ENCODE results near the gene PLCH2.

The PLCH2 gene, protein sequence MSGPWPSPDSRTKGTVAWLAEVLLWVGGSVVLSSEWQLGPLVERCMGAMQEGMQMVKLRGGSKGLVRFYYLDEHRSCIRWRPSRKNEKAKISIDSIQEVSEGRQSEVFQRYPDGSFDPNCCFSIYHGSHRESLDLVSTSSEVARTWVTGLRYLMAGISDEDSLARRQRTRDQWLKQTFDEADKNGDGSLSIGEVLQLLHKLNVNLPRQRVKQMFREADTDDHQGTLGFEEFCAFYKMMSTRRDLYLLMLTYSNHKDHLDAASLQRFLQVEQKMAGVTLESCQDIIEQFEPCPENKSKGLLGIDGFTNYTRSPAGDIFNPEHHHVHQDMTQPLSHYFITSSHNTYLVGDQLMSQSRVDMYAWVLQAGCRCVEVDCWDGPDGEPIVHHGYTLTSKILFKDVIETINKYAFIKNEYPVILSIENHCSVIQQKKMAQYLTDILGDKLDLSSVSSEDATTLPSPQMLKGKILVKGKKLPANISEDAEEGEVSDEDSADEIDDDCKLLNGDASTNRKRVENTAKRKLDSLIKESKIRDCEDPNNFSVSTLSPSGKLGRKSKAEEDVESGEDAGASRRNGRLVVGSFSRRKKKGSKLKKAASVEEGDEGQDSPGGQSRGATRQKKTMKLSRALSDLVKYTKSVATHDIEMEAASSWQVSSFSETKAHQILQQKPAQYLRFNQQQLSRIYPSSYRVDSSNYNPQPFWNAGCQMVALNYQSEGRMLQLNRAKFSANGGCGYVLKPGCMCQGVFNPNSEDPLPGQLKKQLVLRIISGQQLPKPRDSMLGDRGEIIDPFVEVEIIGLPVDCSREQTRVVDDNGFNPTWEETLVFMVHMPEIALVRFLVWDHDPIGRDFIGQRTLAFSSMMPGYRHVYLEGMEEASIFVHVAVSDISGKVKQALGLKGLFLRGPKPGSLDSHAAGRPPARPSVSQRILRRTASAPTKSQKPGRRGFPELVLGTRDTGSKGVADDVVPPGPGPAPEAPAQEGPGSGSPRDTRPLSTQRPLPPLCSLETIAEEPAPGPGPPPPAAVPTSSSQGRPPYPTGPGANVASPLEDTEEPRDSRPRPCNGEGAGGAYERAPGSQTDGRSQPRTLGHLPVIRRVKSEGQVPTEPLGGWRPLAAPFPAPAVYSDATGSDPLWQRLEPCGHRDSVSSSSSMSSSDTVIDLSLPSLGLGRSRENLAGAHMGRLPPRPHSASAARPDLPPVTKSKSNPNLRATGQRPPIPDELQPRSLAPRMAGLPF (N-terminal part only)

DNA sequence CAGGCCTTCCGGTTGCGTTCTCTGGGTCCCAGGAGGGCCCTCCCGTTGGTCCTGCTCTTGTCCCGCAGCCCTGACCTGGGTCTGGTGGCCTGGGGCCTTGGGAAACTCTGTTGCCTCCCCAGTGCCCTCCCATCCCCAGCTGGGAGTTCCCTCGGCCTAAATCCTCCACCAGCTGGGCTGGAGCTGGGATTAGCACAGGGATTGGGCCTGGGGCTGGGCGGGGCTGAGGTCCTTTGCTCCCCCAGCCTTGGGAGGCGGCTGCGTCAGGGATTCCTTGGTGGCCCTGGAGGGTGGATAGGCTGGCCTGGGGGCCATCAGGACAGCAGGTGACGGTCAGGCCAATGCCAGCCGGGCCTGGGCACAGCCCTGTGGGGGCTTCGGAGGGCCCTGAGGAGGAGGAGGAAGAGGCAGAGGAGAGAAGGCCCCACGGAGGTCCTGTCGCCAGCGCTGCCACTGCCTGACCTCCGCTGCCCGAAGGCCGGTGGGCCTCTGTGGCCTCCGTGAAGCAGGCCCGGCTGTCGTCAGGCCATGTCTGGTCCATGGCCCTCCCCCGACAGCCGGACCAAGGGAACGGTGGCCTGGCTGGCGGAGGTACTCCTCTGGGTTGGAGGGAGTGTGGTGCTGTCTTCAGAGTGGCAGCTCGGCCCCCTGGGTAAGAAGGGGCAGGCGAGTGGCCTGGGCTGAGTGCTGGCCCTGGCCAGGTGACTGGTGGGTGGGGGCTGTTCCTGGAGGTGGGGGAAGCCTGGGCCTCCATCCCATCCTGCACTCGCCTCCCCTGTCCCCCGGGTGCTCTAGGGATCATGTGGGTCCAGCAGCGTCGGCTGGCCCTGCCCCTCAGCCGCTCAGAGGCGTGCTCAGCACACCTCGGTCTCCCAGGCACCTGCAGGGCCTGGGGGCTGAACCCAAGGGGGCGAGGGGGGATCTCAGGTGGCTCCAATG is at the start of gene PLCH2:
PLCH2 (plus strand) TSS at position 229 of the 939 bp plus-strand sequence; CDS start at position 529, 300 bp downstream.
- Histone ChIP-seq H3K36me3 (ENCODE audit: control insufficient read depth, low read length) (no peaks in the 10 kb centered on the region), H3K4me1 (ENCODE audit: control insufficient read depth, low read length) (peaks cover under 1% of the 10 kb centered on the region; the same call in 1 of the 2 replicates), H3F3A (ENCODE audit: control insufficient read depth, insufficient read depth) (no peaks in the 10 kb centered on the region), H3K27me3 (ENCODE audit: control insufficient read depth, low read length) (no peaks in the 10 kb centered on the region), H3K9me2 (replicated peaks; ENCODE audit: control insufficient read depth, low read length) (no peaks in the 10 kb centered on the region), H3K27ac (ENCODE audit: low read depth, low read length) (no peak within 1 kb of the TSS), H3K4me2 (ENCODE audit: low read length) (no peak within 1 kb of the TSS), H4K20me1 (ENCODE audit: control insufficient read depth, insufficient read depth, low read depth, low read length) (no peaks in the 10 kb centered on the region; the same call in 1 of the 2 replicates), H3K4me3 (ENCODE audit: low read length) (no peak within 1 kb of the TSS), H3K9me3 (ENCODE audit: control insufficient read depth, insufficient read depth, low read length) (no peaks in the 10 kb centered on the region), H3K79me2 (ENCODE audit: control insufficient read depth, low read length) (no peaks in the 10 kb centered on the region)
- TF ChIP-seq EZH2phosphoT487 (IDR thresholded peaks at IDR 0.05; ENCODE audit: borderline replicate concordance, low read length) = no peak
- TF ChIP-seq, protein P1, sequence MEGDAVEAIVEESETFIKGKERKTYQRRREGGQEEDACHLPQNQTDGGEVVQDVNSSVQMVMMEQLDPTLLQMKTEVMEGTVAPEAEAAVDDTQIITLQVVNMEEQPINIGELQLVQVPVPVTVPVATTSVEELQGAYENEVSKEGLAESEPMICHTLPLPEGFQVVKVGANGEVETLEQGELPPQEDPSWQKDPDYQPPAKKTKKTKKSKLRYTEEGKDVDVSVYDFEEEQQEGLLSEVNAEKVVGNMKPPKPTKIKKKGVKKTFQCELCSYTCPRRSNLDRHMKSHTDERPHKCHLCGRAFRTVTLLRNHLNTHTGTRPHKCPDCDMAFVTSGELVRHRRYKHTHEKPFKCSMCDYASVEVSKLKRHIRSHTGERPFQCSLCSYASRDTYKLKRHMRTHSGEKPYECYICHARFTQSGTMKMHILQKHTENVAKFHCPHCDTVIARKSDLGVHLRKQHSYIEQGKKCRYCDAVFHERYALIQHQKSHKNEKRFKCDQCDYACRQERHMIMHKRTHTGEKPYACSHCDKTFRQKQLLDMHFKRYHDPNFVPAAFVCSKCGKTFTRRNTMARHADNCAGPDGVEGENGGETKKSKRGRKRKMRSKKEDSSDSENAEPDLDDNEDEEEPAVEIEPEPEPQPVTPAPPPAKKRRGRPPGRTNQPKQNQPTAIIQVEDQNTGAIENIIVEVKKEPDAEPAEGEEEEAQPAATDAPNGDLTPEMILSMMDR (IDR thresholded peaks at IDR 0.05; ENCODE audit: low read depth, low read length, poor library complexity, severe bottlenecking) = no peak

DNA sequence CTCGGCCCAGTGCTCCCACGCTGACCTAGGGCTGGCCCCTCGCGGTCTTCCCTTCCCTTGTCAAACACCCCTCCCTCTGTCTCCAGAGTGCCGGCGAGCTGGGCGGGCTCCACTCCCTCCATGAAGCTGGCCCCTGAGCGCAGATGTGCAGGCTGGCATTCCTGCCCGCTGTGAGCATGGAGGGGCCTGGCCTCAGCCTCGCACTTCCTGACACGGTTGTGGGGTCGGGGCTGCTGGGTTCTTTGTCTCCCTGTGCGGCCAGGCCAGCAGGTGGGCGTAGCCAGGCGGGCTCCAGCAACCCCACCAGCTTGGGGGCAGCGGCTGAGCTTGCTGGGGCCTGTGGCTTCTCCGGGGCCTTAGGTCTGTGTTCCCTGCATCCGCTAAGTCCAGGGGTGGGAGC is 49.5 kb upstream of the PLCH2 start:
- no peaks in the 10 kb centered on the region for H3K9me2 ChIP-seq (replicated peaks; ENCODE audit: control insufficient read depth, low read length)
- H3K27me3 ChIP-seq (ENCODE audit: control insufficient read depth, low read length) = no peaks in the 10 kb centered on the region
- TF ChIP-seq, protein P1 (IDR thresholded peaks at IDR 0.05; ENCODE audit: low read depth, low read length, poor library complexity, severe bottlenecking) = no peak
- no peak for TF ChIP-seq EZH2phosphoT487 (IDR thresholded peaks at IDR 0.05; ENCODE audit: borderline replicate concordance, low read length)
- H3F3A ChIP-seq (ENCODE audit: control insufficient read depth, insufficient read depth) = no peaks in the 10 kb centered on the region
- H3K4me1 ChIP-seq (ENCODE audit: control insufficient read depth, low read length) = no peaks in the 10 kb centered on the region
- H3K79me2 ChIP-seq (ENCODE audit: control insufficient read depth, low read length) = no peaks in the 10 kb centered on the region
- H4K20me1 ChIP-seq (ENCODE audit: control insufficient read depth, insufficient read depth, low read depth, low read length) = no peaks in the 10 kb centered on the region
- no peaks in the 10 kb centered on the region for H3K36me3 ChIP-seq (ENCODE audit: control insufficient read depth, low read length)
- H3K4me3 ChIP-seq (ENCODE audit: low read length) = no peak overlapping the region
- no peak overlapping the region for H3K27ac ChIP-seq (ENCODE audit: low read depth, low read length)
- H3K9me3 ChIP-seq (ENCODE audit: control insufficient read depth, insufficient read depth, low read length) = peaks cover 21% of the 10 kb centered on the region; the same call in 1 of the 2 replicates
- H3K4me2 ChIP-seq (ENCODE audit: low read length) = no peak overlapping the region

DNA sequence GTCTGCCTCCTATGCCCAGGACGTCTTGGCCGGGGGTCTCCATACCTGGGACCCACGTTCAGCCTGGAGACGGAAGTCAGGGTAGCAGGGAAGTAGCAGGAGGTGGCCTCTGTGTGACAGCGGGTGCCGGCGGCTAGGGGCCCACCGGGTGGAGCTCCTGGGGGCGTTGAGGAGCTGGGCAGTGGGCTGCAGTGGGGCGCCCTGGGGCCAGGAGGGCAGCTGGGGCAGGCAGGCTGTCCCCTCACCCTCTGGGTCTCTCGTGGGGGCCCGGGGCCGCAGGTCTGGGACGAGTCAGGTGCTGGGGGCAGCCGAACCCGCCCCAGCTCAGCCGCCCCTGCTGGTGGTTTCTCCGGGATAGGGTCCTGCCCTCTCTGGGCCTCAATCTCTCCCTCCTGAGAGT is 49.0 kb upstream of the PLCH2 start:
- TF ChIP-seq, protein P1 (IDR thresholded peaks at IDR 0.05; ENCODE audit: low read depth, low read length, poor library complexity, severe bottlenecking) = no peak
- no peak for TF ChIP-seq EZH2phosphoT487 (IDR thresholded peaks at IDR 0.05; ENCODE audit: borderline replicate concordance, low read length)
- Histone ChIP-seq H3K27ac (ENCODE audit: low read depth, low read length) (no peak overlapping the region), H3K9me2 (replicated peaks; ENCODE audit: control insufficient read depth, low read length) (no peaks in the 10 kb centered on the region), H3K79me2 (ENCODE audit: control insufficient read depth, low read length) (no peaks in the 10 kb centered on the region), H3K27me3 (ENCODE audit: control insufficient read depth, low read length) (no peaks in the 10 kb centered on the region), H4K20me1 (ENCODE audit: control insufficient read depth, insufficient read depth, low read depth, low read length) (no peaks in the 10 kb centered on the region), H3K36me3 (ENCODE audit: control insufficient read depth, low read length) (no peaks in the 10 kb centered on the region), H3K9me3 (ENCODE audit: control insufficient read depth, insufficient read depth, low read length) (peaks cover 21% of the 10 kb centered on the region; the same call in 1 of the 2 replicates), H3K4me2 (ENCODE audit: low read length) (no peak overlapping the region), H3K4me3 (ENCODE audit: low read length) (no peak overlapping the region), H3K4me1 (ENCODE audit: control insufficient read depth, low read length) (no peaks in the 10 kb centered on the region), H3F3A (ENCODE audit: control insufficient read depth, insufficient read depth) (no peaks in the 10 kb centered on the region)

All from DOHH2 (cell line).